Measurements from ENCODE around the gene TAB2.
A peak's percentile ranks its signal among the peaks of the same experiment; 100 is the strongest.

TAB2 gene

GRCh38 chr6:149334682-149335160 is 17.2 kb downstream of the TAB2 start:
- no peaks in the 10 kb centered on the region for H3K36me3 ChIP-seq (ENCODE audit: control insufficient read depth, insufficient read depth, low read length)
- no peaks in the 10 kb centered on the region for H3K27me3 ChIP-seq (replicated peaks; ENCODE audit: control insufficient read depth, insufficient read depth, low read length)
- no peak for TF ChIP-seq CTCF (IDR thresholded peaks at IDR 0.05; ENCODE audit: insufficient read depth, low read length, poor library complexity, severe bottlenecking)
- no peak overlapping the region for H3K4me3 ChIP-seq (replicated peaks; ENCODE audit: low read depth, low read length)
- DNase-seq (ENCODE audit: extremely low read depth, insufficient read length), result no peak

GRCh38 chr6:149335924-149336608 is 18.6 kb downstream of the TAB2 start:
- Histone ChIP-seq H3K36me3 (ENCODE audit: control insufficient read depth, insufficient read depth, low read length) (no peaks in the 10 kb centered on the region), H3K27me3 (replicated peaks; ENCODE audit: control insufficient read depth, insufficient read depth, low read length) (no peaks in the 10 kb centered on the region), H3K4me3 (replicated peaks; ENCODE audit: low read depth, low read length) (no peak overlapping the region)
- no peak for DNase-seq (ENCODE audit: extremely low read depth, insufficient read length)
- TF ChIP-seq CTCF (IDR thresholded peaks at IDR 0.05; ENCODE audit: insufficient read depth, low read length, poor library complexity, severe bottlenecking), result no peak

- Histone ChIP-seq H3K36me3 (ENCODE audit: control insufficient read depth, insufficient read depth, low read length) (no peaks in the 10 kb centered on the region), H3K4me3 (replicated peaks; ENCODE audit: low read depth, low read length) (no peak overlapping the region), H3K27me3 (replicated peaks; ENCODE audit: control insufficient read depth, insufficient read depth, low read length) (no peaks in the 10 kb centered on the region)
- TF ChIP-seq CTCF (IDR thresholded peaks at IDR 0.05; ENCODE audit: insufficient read depth, low read length, poor library complexity, severe bottlenecking), result no peak
- no peak for DNase-seq (ENCODE audit: extremely low read depth, insufficient read length)
Observed at GRCh38 chr6:149336609-149336928, 19.1 kb downstream of the TAB2 start.

GRCh38 chr6:149337320-149337719 is 19.8 kb downstream of the TAB2 start:
- no peaks in the 10 kb centered on the region for H3K36me3 ChIP-seq (ENCODE audit: control insufficient read depth, insufficient read depth, low read length)
- H3K4me3 ChIP-seq (replicated peaks; ENCODE audit: low read depth, low read length), result no peak overlapping the region
- no peak for TF ChIP-seq CTCF (IDR thresholded peaks at IDR 0.05; ENCODE audit: insufficient read depth, low read length, poor library complexity, severe bottlenecking)
- no peak for DNase-seq (ENCODE audit: extremely low read depth, insufficient read length)
- H3K27me3 ChIP-seq (replicated peaks; ENCODE audit: control insufficient read depth, insufficient read depth, low read length), result no peaks in the 10 kb centered on the region

GRCh38 chr6:149340200-149340599 is 22.7 kb downstream of the TAB2 start:
- TF ChIP-seq CTCF (IDR thresholded peaks at IDR 0.05; ENCODE audit: insufficient read depth, low read length, poor library complexity, severe bottlenecking), result no peak
- no peak overlapping the region for H3K4me3 ChIP-seq (replicated peaks; ENCODE audit: low read depth, low read length)
- H3K27me3 ChIP-seq (replicated peaks; ENCODE audit: control insufficient read depth, insufficient read depth, low read length), result no peaks in the 10 kb centered on the region
- peak; percentile 21 for DNase-seq (ENCODE audit: extremely low read depth, insufficient read length)
- no peaks in the 10 kb centered on the region for H3K36me3 ChIP-seq (ENCODE audit: control insufficient read depth, insufficient read depth, low read length)

- H3K36me3 ChIP-seq (ENCODE audit: control insufficient read depth, insufficient read depth, low read length), result no peaks in the 10 kb centered on the region
- no peak for TF ChIP-seq CTCF (IDR thresholded peaks at IDR 0.05; ENCODE audit: insufficient read depth, low read length, poor library complexity, severe bottlenecking)
- H3K27me3 ChIP-seq (replicated peaks; ENCODE audit: control insufficient read depth, insufficient read depth, low read length), result no peaks in the 10 kb centered on the region
- peak; percentile 39 for DNase-seq (ENCODE audit: extremely low read depth, insufficient read length)
- no peak overlapping the region for H3K4me3 ChIP-seq (replicated peaks; ENCODE audit: low read depth, low read length)
Observed at GRCh38 chr6:149342525-149342924, 25.0 kb downstream of the TAB2 start.

Data from GM06990 (cell line).